Gastrocnemius medialis (tissue), 4 donors: ENCODE data around the gene PDE1C. TPM values are rescaled to one million over a fixed set of nuclear protein-coding genes. Genes with fewer than 3 reads are reported as not detected.

Experiments used
- ATAC-seq, 2 donors: fragments of 150-250 bp; one replicate each; pipeline ENCODE4 v1.9.1; 2016
- DNase-seq, 2 donors: peaks; one replicate each; pipeline ENCODE4 v3.0.0-alpha.2; 2019
- H3K27ac ChIP-seq, 4 donors: fragments of 200-600 bp; sonication (generic); 1 replicate in 1 of 4; 2 replicates in 3 of 4; pipeline ENCODE4 v1.5.1; 2016 to 2018; ENCODE audit warnings: mild to moderate bottlenecking in 2 of 4, moderate library complexity in 1 of 4
- H3K27me3 ChIP-seq, 3 donors: fragments of 200-600 bp; sonication (generic) in 2 of 3; 1 replicate in 1 of 3; 2 replicates in 2 of 3; pipeline versions ENCODE4 v1.5.1 to v1.6.0; 2016 to 2019; ENCODE audit warnings: mild to moderate bottlenecking in 1 of 3, moderate library complexity in 1 of 3
- H3K36me3 ChIP-seq, 2 donors: fragments of 200-600 bp; sonication (generic) in 1 of 2; one replicate each; pipeline ENCODE4 v1.5.1; 2017 to 2018
- H3K4me1 ChIP-seq, 2 donors: fragments of 200-600 bp; sonication (generic) in 1 of 2; one replicate each; pipeline ENCODE4 v1.5.1; 2016 to 2017; ENCODE audit warnings: mild to moderate bottlenecking in 2 of 2
- H3K4me3 ChIP-seq, 4 donors: fragments of 200-600 bp; sonication (generic) in 3 of 4; 1 replicate in 1 of 4; 2 replicates in 3 of 4; pipeline ENCODE4 v1.5.1; 2016 to 2019; ENCODE audit warnings: mild to moderate bottlenecking in 2 of 4
- H3K9me3 ChIP-seq, 3 donors: fragments of 200-600 bp; sonication (generic) in 2 of 3; 1 replicate in 1 of 3; 2 replicates in 2 of 3; pipeline ENCODE4 v1.5.1; 2016 to 2019
- POLR2A ChIP-seq, 2 donors: fragments of 450-650 bp; IDR thresholded peaks; one replicate each; pipeline ENCODE4 v1.6.1; 2017; ENCODE audit warnings: antibody characterized with exemption in 2 of 2, mild to moderate bottlenecking in 2 of 2, moderate library complexity in 2 of 2
- in situ Hi-C, 4 donors: fragments of 200-750 bp; cut with MboI; loops; one replicate each; pipeline versions ENCODE4 v1.15.0 to v1.8.0; 2017; ENCODE audit warnings: low sequenced_read_pairs in 4 of 4
- intact Hi-C: fragments of 100-400 bp; cut with DNase I; formaldehyde crosslinking; loops from one replicate; pipeline ENCODE4 v1.15.1; 2023; ENCODE audit warnings: low total_unique reads
- total RNA-seq, 4 donors: library from RNA; depleted of rRNA; stranded (reverse); fragments of >200 nt; gene quantifications; one replicate each; pipeline versions ENCODE4 v1.1.0 to v1.2.3, GENCODE V29; 2016
- TF ChIP-seq, protein P1 (sequence below), 5 experiments: fragments of 450-650 bp in 3 of 5; fragments of 200-600 bp in 2 of 5; sonication (generic) in 2 of 5; IDR thresholded peaks in 4 of 5; conservative IDR thresholded peaks in 1 of 5; 1 replicate in 4 of 5; 2 replicates in 1 of 5; pipeline ENCODE4 v1.5.1; 2016 to 2019; ENCODE audit warnings: antibody characterized with exemption in 5 of 5, mild to moderate bottlenecking in 3 of 5, moderate library complexity in 3 of 5

PDE1C gene
- total RNA-seq, 4 donors from 2014 or later = 0.46 to 1.2 (median 0.67) TPM

DNA sequence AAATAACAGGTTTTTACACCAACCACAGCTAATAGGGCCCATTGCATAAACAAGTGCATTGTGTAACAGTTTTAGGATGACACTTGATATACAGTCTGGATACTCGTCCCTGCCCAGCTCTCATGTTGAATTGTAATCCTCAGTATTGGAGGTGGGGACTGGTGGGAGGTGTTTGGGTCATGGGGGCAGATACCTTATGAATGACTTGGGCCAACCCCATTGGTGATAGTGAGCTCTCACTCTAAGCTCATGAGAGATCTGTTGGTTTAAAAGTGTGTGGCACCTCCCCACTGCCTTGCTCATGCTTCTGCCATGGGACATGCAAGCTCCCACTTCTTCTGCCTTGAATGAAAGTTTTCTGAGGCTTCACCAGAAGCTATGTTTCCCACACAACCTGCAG is 136.7 kb downstream of the PDE1C start:
- no peaks in the 10 kb centered on the region for H3K4me1 ChIP-seq
- ATAC-seq = no peak
- H3K36me3 ChIP-seq = no peaks in the 10 kb centered on the region
- no peak overlapping the region for H3K27ac ChIP-seq
- no peak for TF ChIP-seq POLR2A (IDR thresholded peaks at IDR 0.05)
- TF ChIP-seq, protein P1, sequence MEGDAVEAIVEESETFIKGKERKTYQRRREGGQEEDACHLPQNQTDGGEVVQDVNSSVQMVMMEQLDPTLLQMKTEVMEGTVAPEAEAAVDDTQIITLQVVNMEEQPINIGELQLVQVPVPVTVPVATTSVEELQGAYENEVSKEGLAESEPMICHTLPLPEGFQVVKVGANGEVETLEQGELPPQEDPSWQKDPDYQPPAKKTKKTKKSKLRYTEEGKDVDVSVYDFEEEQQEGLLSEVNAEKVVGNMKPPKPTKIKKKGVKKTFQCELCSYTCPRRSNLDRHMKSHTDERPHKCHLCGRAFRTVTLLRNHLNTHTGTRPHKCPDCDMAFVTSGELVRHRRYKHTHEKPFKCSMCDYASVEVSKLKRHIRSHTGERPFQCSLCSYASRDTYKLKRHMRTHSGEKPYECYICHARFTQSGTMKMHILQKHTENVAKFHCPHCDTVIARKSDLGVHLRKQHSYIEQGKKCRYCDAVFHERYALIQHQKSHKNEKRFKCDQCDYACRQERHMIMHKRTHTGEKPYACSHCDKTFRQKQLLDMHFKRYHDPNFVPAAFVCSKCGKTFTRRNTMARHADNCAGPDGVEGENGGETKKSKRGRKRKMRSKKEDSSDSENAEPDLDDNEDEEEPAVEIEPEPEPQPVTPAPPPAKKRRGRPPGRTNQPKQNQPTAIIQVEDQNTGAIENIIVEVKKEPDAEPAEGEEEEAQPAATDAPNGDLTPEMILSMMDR (IDR thresholded peaks at IDR 0.05 in 4 of 5, conservative IDR thresholded peaks at IDR 0.05 in 1 of 5) = no peak
- in situ Hi-C loops (no loop called here), intact Hi-C loops (no loop called here)
- DNase-seq = no peak
- no peak overlapping the region for H3K4me3 ChIP-seq
- H3K9me3 ChIP-seq = no peaks in the 10 kb centered on the region
- H3K27me3 ChIP-seq = no peaks in the 10 kb centered on the region

DNA sequence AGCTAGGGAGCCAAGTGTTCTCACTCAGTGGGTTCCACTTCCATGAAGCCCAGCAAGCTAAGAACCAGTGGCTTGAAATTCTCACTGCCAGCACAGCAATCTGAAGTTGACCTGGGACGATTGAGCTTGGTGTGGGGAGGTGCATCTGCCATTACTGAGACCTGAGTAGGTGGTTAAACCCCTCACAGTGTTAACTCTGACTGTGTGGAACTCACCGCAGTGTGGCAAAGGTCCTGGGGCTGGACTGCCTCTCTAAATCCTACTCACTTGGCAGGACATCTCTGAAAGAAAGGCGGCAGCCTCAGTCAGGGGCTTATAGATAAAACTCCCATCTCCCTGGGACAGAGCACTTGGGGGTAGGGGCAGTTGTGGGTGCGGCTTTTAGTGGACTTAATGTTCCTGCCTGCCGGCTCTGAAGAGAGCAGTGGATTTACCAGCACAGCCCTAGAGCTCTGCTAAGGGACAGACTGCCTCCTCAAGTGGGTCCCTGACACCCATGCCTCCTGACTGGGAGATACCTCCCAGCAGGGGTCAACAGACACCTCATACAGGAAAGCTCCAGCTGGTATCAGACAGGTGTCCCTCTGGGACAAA is 143.1 kb downstream of the PDE1C start:
- Histone ChIP-seq H3K4me1 (no peaks in the 10 kb centered on the region), H3K27me3 (no peaks in the 10 kb centered on the region), H3K36me3 (no peaks in the 10 kb centered on the region), H3K9me3 (no peaks in the 10 kb centered on the region), H3K4me3 (no peak overlapping the region), H3K27ac (no peak overlapping the region)
- TF ChIP-seq, protein P1 (IDR thresholded peaks at IDR 0.05 in 4 of 5, conservative IDR thresholded peaks at IDR 0.05 in 1 of 5) = no peak
- TF ChIP-seq POLR2A (IDR thresholded peaks at IDR 0.05) = no peak
- ATAC-seq (no peak), DNase-seq (no peak)
- intact Hi-C loops = no loop called here
- in situ Hi-C loops = no loop called here

DNA sequence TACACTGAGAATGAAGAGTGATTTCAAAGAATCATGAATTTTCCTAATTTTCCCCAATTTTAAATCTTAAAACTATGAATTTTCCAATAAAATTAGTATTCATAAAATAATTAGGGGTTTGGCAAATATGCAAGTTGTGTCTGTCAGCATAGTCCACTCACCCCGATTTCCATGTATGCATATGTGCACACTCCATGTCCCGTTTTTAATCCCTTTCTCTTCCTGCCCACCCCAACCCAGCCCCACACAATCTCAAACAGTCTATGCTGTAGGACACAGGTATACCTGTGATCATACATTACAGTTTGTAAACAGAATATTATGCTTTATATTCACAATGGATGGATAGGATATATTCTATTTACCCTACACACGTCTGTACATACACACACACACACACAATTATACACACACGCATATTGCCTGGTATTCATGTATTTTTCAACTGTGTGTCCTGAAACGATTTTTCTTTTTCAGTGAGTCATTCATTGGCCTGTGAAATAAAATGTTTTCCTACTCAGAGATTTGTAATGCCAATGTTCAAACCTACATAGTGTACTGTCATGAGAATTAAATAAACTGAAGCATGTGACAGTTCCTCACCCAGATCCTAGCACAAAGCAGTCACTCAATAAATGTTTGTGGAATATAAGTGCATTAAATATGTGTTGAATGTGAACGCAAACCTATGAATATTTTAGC is 144.3 kb downstream of the PDE1C start:
- no peaks in the 10 kb centered on the region for H3K9me3 ChIP-seq
- in situ Hi-C loops = no loop called here
- intact Hi-C loops = no loop called here
- DNase-seq (no peak), ATAC-seq (no peak)
- no peak overlapping the region for H3K27ac ChIP-seq
- no peaks in the 10 kb centered on the region for H3K27me3 ChIP-seq
- no peaks in the 10 kb centered on the region for H3K4me1 ChIP-seq
- TF ChIP-seq, protein P1 (IDR thresholded peaks at IDR 0.05 in 4 of 5, conservative IDR thresholded peaks at IDR 0.05 in 1 of 5) = no peak
- no peak for TF ChIP-seq POLR2A (IDR thresholded peaks at IDR 0.05)
- no peak overlapping the region for H3K4me3 ChIP-seq
- no peaks in the 10 kb centered on the region for H3K36me3 ChIP-seq

- Histone ChIP-seq H3K27ac (no peak overlapping the region), H3K9me3 (no peaks in the 10 kb centered on the region), H3K36me3 (no peaks in the 10 kb centered on the region), H3K27me3 (no peaks in the 10 kb centered on the region), H3K4me3 (no peak overlapping the region), H3K4me1 (no peaks in the 10 kb centered on the region)
- no peak for TF ChIP-seq POLR2A (IDR thresholded peaks at IDR 0.05)
- TF ChIP-seq, protein P1 (IDR thresholded peaks at IDR 0.05 in 4 of 5, conservative IDR thresholded peaks at IDR 0.05 in 1 of 5) = no peak
- ATAC-seq = no peak
- in situ Hi-C loops = no loop called here
- DNase-seq = no peak
- intact Hi-C loops = no loop called here
These were observed 146.0 kb downstream of the PDE1C start for GRCh38 chr7:31924251-31924650.
